Stimulated activated CD4-positive, alpha-beta T cell treated with anti-CD3 and anti-CD28 coated beads, Interleukin-4, amount 100 ng/mL, for 48 hours (primary cell): ENCODE measurements around the gene POU2AF2.

Experiments used
- DNase-seq, 2 donors: peaks; one replicate each; pipeline ENCODE4 v3.0.0-alpha.2; 2020; ENCODE audit warnings: low read depth in 2 of 2

POU2AF2 gene

GRCh38 chr11:111330234-111330893 lies 84.8 kb downstream of the POU2AF2 start:
- no peak for DNase-seq

DNA sequence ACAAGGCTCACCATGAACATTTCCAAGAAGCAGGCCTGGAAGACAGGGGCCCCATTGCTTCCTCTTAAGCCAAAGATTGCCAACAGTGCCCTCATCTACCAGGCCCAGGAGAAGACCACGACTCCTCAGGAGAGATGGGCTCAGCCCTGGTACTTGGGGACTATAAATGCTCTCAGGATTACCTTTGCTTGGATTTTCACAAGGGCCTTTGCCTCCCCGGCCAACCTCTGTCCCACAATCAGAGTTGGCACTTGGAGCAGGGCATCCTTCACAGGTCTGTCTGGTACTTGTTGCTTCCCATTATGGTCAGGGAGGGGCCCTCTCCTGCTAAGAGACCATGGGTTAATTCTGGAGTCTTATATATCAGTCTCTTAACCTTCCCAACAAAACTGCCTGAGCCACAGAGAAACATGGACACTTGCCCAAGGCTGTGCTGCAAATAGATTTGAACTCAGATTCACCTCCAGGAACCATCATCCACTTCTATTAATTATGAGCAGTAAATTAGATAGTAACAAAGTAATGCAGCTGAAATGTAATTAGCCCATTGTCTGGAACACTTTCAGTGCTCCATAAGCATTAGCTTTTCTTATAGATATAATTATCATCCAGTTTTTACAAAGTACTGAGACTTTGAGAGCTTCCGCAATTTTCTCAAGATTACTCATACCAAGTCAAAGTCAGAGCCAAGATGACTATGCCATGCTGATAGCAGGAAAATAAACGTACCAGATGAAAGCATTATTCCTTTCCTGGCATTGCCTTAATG lies 86.4 kb downstream of the POU2AF2 start:
- no peak for DNase-seq

GRCh38 chr11:111334532-111335502 lies 89.3 kb downstream of the POU2AF2 start:
- DNase-seq: no peak

GRCh38 chr11:111335549-111335948 lies 90.0 kb downstream of the POU2AF2 start:
- DNase-seq: no peak
